Cardiac muscle cell (in vitro differentiated cells and primary cell): Measurements from ENCODE around the gene RAP1GDS1. TPM values are rescaled to one million over a fixed set of nuclear protein-coding genes. Genes with fewer than 3 reads are reported as not detected.
A peak's percentile ranks its signal among the peaks of the same experiment; 100 is the strongest.

Experiments
- DNase-seq, 2 donors: peaks; one replicate each; pipeline versions ENCODE4 v3.0.0 to v3.0.0-alpha.2; 2010 to 2017; ENCODE audit warnings: low read depth in 1 of 2, low spot score in 1 of 2
- H3K27ac ChIP-seq: fragments of 200-600 bp; sonication (generic); 2 replicates; pipeline ENCODE4 v1.5.1; 2016
- H3K27me3 ChIP-seq: fragments of 200-600 bp; sonication (generic); 2 replicates; pipeline ENCODE4 v1.6.0; 2016; ENCODE audit warnings: control low read depth
- H3K36me3 ChIP-seq: fragments of 200-600 bp; sonication (generic); 2 replicates; pipeline ENCODE4 v1.5.1; 2016; ENCODE audit warnings: control low read depth
- H3K4me1 ChIP-seq: fragments of 200-600 bp; sonication (generic); 2 replicates; pipeline ENCODE4 v1.8.1; 2017; ENCODE audit warnings: low read depth, mild to moderate bottlenecking, mixed run types
- H3K4me3 ChIP-seq: fragments of 200-600 bp; sonication (generic); 2 replicates; pipeline ENCODE4 v1.5.1; 2016; ENCODE audit warnings: mild to moderate bottlenecking
- H3K9me3 ChIP-seq: fragments of 200-600 bp; sonication (generic); 2 replicates; pipeline ENCODE4 v1.5.1; 2017; ENCODE audit warnings: low read depth, mild to moderate bottlenecking, control low read depth
- CTCF ChIP-seq: IDR thresholded peaks from 2 replicates; pipeline ENCODE4 v1.5.1; 2012; ENCODE audit warnings: low read depth, mild to moderate bottlenecking, low read length
- polyA plus RNA-seq: library from polyadenylated mRNA; unstranded; fragments of >200 nt; fragmentation: Nextera tagmentation; extraction: Ambion mirVana; gene quantifications from 2 replicates; pipeline ENCODE4 v1.2.1, GENCODE V29; 2016
- total RNA-seq: library from RNA; depleted of rRNA; stranded (reverse); fragments of >200 nt; gene quantifications from 2 replicates; pipeline ENCODE4 v1.2.3, GENCODE V29; 2016

The RAP1GDS1 gene
- total and polyA plus RNA-seq, 2 experiments from 2014 or later, result 34.8 to 42.8 TPM

GRCh38 chr4:98253499-98253898 is 7.7 kb upstream of the RAP1GDS1 start:
- no peaks in the 10 kb centered on the region for H3K36me3 ChIP-seq
- no peaks in the 10 kb centered on the region for H3K27me3 ChIP-seq

DNA sequence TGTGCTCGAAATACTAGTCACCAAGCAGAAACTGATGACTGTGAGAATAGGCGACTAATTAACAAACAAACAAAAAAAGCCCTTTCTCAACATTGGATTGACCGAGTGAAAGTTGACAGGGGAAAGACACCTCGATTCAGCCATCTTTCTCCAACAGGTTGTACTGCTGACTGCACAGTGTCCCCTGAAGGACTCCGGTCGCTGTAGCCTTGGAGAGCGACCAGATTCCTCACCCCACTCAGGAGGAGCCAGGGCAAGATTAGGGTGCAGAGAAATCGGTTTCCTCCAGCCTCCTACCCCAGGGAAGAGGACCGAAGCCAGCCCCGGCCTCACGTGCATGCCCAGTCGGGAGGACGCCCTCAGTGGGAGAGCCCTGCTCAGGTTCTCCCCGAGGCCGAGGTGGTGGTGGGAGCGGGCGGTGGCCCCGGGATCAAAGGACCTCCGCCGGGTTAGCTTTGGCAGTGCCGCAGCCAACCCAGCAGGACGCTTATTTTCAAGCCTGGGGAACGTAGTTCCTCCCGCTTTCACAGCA is 1.1 kb upstream of the RAP1GDS1 start:
- peaks cover 9% of the 10 kb centered on the region for H3K4me1 ChIP-seq
- H3K27ac ChIP-seq, result peak overlapping the region; percentile 99
- TF ChIP-seq CTCF, result no peak
- H3K9me3 ChIP-seq, result no peaks in the 10 kb centered on the region
- no peaks in the 10 kb centered on the region for H3K36me3 ChIP-seq
- DNase-seq, result peak in 1 of 2 donors; percentile 67
- H3K27me3 ChIP-seq, result no peaks in the 10 kb centered on the region
- peak overlapping the region; percentile 63 for H3K4me3 ChIP-seq

More at GRCh38 chr4:98253499-98253898, 7.7 kb upstream of the RAP1GDS1 start:
- Histone ChIP-seq H3K4me1 (no peaks in the 10 kb centered on the region), H3K9me3 (no peaks in the 10 kb centered on the region), H3K27ac (no peak overlapping the region), H3K4me3 (no peak overlapping the region)
- DNase-seq, result no peak
- TF ChIP-seq CTCF, result no peak

GRCh38 chr4:98261405-98262291 is 464 bp downstream of the RAP1GDS1 start:
- no peaks in the 10 kb centered on the region for H3K27me3 ChIP-seq
- no peak for TF ChIP-seq CTCF
- H3K27ac ChIP-seq, result peak overlapping the region; percentile 68
- H3K4me1 ChIP-seq, result peaks cover 14% of the 10 kb centered on the region
- peak; percentile 59 to 77 for DNase-seq
- no peaks in the 10 kb centered on the region for H3K9me3 ChIP-seq
- peak overlapping the region; percentile 68 for H3K4me3 ChIP-seq
- no peaks in the 10 kb centered on the region for H3K36me3 ChIP-seq

DNA sequence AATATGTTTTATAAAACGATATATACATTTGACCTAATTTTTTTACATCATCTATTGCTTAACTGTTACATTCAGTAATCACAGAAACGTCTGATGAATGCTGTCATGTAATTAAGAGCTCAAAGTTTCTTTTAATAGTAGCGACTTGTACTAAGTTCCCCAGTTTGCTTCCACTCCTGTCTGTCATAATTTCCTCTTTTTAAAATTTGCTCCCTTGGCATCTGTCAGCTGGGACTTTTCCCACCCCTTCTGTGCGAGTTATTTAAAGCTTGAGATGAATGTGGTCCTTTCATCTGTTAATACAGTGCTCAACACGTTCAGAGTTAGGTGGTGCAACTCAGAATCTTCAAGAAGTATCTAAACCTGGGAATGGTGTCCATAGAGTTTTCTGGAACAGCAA is 1.2 kb downstream of the RAP1GDS1 start:
- Histone ChIP-seq H3K9me3 (no peaks in the 10 kb centered on the region), H3K36me3 (no peaks in the 10 kb centered on the region), H3K27ac (peak overlapping the region; percentile 68), H3K27me3 (no peaks in the 10 kb centered on the region), H3K4me3 (peak overlapping the region; percentile 68), H3K4me1 (peaks cover 14% of the 10 kb centered on the region)
- DNase-seq, result peak; percentile 1 to 12
- TF ChIP-seq CTCF, result no peak

DNA sequence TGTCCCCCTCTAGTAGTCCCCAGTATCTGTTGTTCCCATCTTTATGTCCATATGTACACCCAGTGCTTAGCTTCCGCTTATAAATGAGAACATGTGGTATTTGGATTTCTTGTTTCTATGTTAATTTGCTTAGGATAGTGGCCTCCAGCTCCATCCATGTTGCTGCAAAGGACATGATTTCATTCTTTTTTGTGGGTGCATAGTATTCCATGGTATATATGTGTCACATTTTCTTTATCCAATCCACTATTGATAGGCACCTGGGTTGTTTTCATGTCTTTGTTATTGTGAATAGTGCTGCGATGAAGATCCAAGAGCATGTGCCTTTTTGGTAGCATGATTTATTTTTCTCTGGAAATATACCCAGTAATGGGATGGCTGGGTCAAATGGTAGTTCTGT is 6.3 kb downstream of the RAP1GDS1 start:
- Histone ChIP-seq H3K9me3 (no peaks in the 10 kb centered on the region), H3K36me3 (no peaks in the 10 kb centered on the region), H3K4me3 (no peak overlapping the region), H3K27ac (no peak overlapping the region), H3K27me3 (no peaks in the 10 kb centered on the region), H3K4me1 (peaks cover 5% of the 10 kb centered on the region)
- DNase-seq, result no peak
- TF ChIP-seq CTCF, result no peak
